ENCODE measurements around the gene C16orf74. TPM values are rescaled to one million over a fixed set of nuclear protein-coding genes. Genes with fewer than 3 reads are reported as not detected.

C16orf74 gene
- total and polyA plus RNA-seq, 10 donors, result 12.1 to 107 (median 19.3) TPM

- no peak for TF ChIP-seq CTCF (IDR thresholded peaks at IDR 0.05 in 8 of 11, conservative IDR thresholded peaks at IDR 0.05 in 3 of 11)
- TF ChIP-seq POLR2AphosphoS5 (IDR thresholded peaks at IDR 0.05), result no peak
- no peak for TF ChIP-seq POLR2A (IDR thresholded peaks at IDR 0.05)
- Histone ChIP-seq H3K4me1 (peaks cover 2 to 27% (median 20%) of the 10 kb centered on the region in 6 donors), H3K36me3 (no peaks in the 10 kb centered on the region), H3K9me3 (no peaks in the 10 kb centered on the region), H3K27ac (no peak overlapping the region), H3K4me3 (peak overlapping the region in 7 of 8 donors; percentile 74 to 87 (median 82)), H3K27me3 (replicated peaks in 1 of 7) (peaks cover 0 to 32% (median 0%) of the 10 kb centered on the region in 7 donors)
- intact Hi-C loops (cut with DNase I; ENCODE audit: low total_unique reads), result no loop called here
- WGBS, 5 donors, result 76 to 85% (median 82%) methylated on average over 48 to 49 of the region's 49 CpGs
- peak; percentile 77 for DNase-seq
These were observed 63.0 kb downstream of the C16orf74 start for GRCh38 chr16:85687651-85688471.

- DNase-seq, result peak; percentile 54
These were observed 63.8 kb downstream of the C16orf74 start for GRCh38 chr16:85686912-85687591.

GRCh38 chr16:85685251-85685650 is 65.6 kb downstream of the C16orf74 start:
- Histone ChIP-seq H3K9me3 (no peaks in the 10 kb centered on the region), H3K36me3 (peaks cover 0 to 9% (median 0%) of the 10 kb centered on the region in 6 donors), H3K27ac (no peak overlapping the region), H3K4me3 (no peak overlapping the region), H3K4me1 (peaks cover 8 to 40% (median 29%) of the 10 kb centered on the region in 6 donors), H3K27me3 (replicated peaks in 1 of 7) (peaks cover 0 to 22% (median 0%) of the 10 kb centered on the region in 7 donors)
- TF ChIP-seq POLR2AphosphoS5 (IDR thresholded peaks at IDR 0.05), result no peak
- no peak for TF ChIP-seq POLR2A (IDR thresholded peaks at IDR 0.05)
- no peak for TF ChIP-seq CTCF (IDR thresholded peaks at IDR 0.05 in 8 of 11, conservative IDR thresholded peaks at IDR 0.05 in 3 of 11)
- 89 to 97% (median 90%) methylated on average over 2 of the region's 2 CpGs for WGBS, 5 donors
- intact Hi-C loops (cut with DNase I; ENCODE audit: low total_unique reads), result no loop called here
- DNase-seq, result no peak

More at GRCh38 chr16:85686912-85687591, 63.8 kb downstream of the C16orf74 start:
- 70 to 84% (median 78%) methylated on average over 15 of the region's 15 CpGs for WGBS, 5 donors
- TF ChIP-seq CTCF (IDR thresholded peaks at IDR 0.05 in 8 of 11, conservative IDR thresholded peaks at IDR 0.05 in 3 of 11) (no peak), POLR2AphosphoS5 (IDR thresholded peaks at IDR 0.05) (no peak), POLR2A (IDR thresholded peaks at IDR 0.05) (no peak)
- Histone ChIP-seq H3K36me3 (no peaks in the 10 kb centered on the region), H3K27me3 (replicated peaks in 1 of 7) (peaks cover 0 to 32% (median 0%) of the 10 kb centered on the region in 7 donors), H3K9me3 (no peaks in the 10 kb centered on the region), H3K4me1 (peaks cover 2 to 27% (median 20%) of the 10 kb centered on the region in 6 donors), H3K27ac (no peak overlapping the region), H3K4me3 (no peak overlapping the region)
- intact Hi-C loops (cut with DNase I; ENCODE audit: low total_unique reads), result no loop called here

GRCh38 chr16:85683363-85683762 is 67.5 kb downstream of the C16orf74 start:
- H3K27ac ChIP-seq, result no peak overlapping the region
- TF ChIP-seq POLR2A (IDR thresholded peaks at IDR 0.05), result no peak
- no peak for TF ChIP-seq CTCF (IDR thresholded peaks at IDR 0.05 in 8 of 11, conservative IDR thresholded peaks at IDR 0.05 in 3 of 11)
- no peak for TF ChIP-seq POLR2AphosphoS5 (IDR thresholded peaks at IDR 0.05)
- H3K4me3 ChIP-seq, result no peak overlapping the region
- H3K4me1 ChIP-seq, result peaks cover 8 to 34% (median 24%) of the 10 kb centered on the region in 6 donors
- H3K27me3 ChIP-seq (replicated peaks in 1 of 7), result peaks cover 0 to 11% (median 0%) of the 10 kb centered on the region in 7 donors
- peak; percentile 21 for DNase-seq
- H3K9me3 ChIP-seq, result no peaks in the 10 kb centered on the region
- intact Hi-C loops (cut with DNase I; ENCODE audit: low total_unique reads), result no loop called here
- peaks cover 0 to 18% (median 4%) of the 10 kb centered on the region in 6 donors for H3K36me3 ChIP-seq
